Nephron (organoid): ENCODE results near the gene EVC.

Experiments used
- H3K27ac Mint-ChIP-seq, 3 experiments: 2 replicates each; pipeline ENCODE4 v1.8.0; 2020; ENCODE audit warnings: mixed read lengths in 3 of 3, mild to moderate bottlenecking in 2 of 3, moderate library complexity in 1 of 3
- H3K27me3 Mint-ChIP-seq: 2 replicates; pipeline ENCODE4 v1.8.0; 2021; ENCODE audit warnings: low read depth, mild to moderate bottlenecking, moderate library complexity, mixed read lengths
- H3K36me3 Mint-ChIP-seq: 2 replicates; pipeline ENCODE4 v1.8.0; 2020; ENCODE audit warnings: low read depth, mixed read lengths
- H3K4me1 Mint-ChIP-seq: 2 replicates; pipeline ENCODE4 v1.8.0; 2020; ENCODE audit warnings: mixed read lengths
- H3K4me3 Mint-ChIP-seq, 3 experiments: 2 replicates each; pipeline ENCODE4 v1.8.0; 2020; ENCODE audit warnings: mild to moderate bottlenecking in 3 of 3, mixed read lengths in 3 of 3, moderate library complexity in 2 of 3
- H3K9me3 Mint-ChIP-seq: 2 replicates; pipeline ENCODE4 v1.8.0; 2020; ENCODE audit warnings: mixed read lengths
- CTCF ChIP-seq, 3 experiments: fragments of 200-600 bp; sonication (generic); IDR thresholded peaks; one replicate each; pipeline ENCODE4 v1.5.0; 2021; ENCODE audit warnings: antibody characterized with exemption in 3 of 3; ENCODE audit not compliant: unreplicated experiment in 3 of 3

EVC gene

GRCh38 chr4:5823542-5824211 is 112.7 kb downstream of the EVC start:
- no peak for TF ChIP-seq CTCF (IDR thresholded peaks at IDR 0.05; ENCODE audit: unreplicated experiment in 3 of 3)
- peaks cover 86% of the 10 kb centered on the region for H3K36me3 Mint-ChIP-seq
- H3K27ac Mint-ChIP-seq: no peak overlapping the region
- no peaks in the 10 kb centered on the region for H3K27me3 Mint-ChIP-seq
- H3K9me3 Mint-ChIP-seq: no peaks in the 10 kb centered on the region
- H3K4me3 Mint-ChIP-seq: no peak overlapping the region
- peaks cover 6% of the 10 kb centered on the region for H3K4me1 Mint-ChIP-seq

GRCh38 chr4:5824227-5824626 is 113.2 kb downstream of the EVC start:
- no peak for TF ChIP-seq CTCF (IDR thresholded peaks at IDR 0.05; ENCODE audit: unreplicated experiment in 3 of 3)
- Mint-ChIP-seq H3K27me3 (no peaks in the 10 kb centered on the region), H3K4me3 (no peak overlapping the region), H3K4me1 (peaks cover 6% of the 10 kb centered on the region), H3K36me3 (peaks cover 85% of the 10 kb centered on the region), H3K9me3 (no peaks in the 10 kb centered on the region), H3K27ac (no peak overlapping the region)

- no peak overlapping the region for H3K27ac Mint-ChIP-seq
- H3K9me3 Mint-ChIP-seq: no peaks in the 10 kb centered on the region
- H3K4me1 Mint-ChIP-seq: peaks cover 6% of the 10 kb centered on the region
- no peak overlapping the region for H3K4me3 Mint-ChIP-seq
- peak; percentile 15 to 39 (median 39) for TF ChIP-seq CTCF (IDR thresholded peaks at IDR 0.05; ENCODE audit: unreplicated experiment in 3 of 3)
- H3K36me3 Mint-ChIP-seq: peaks cover 85% of the 10 kb centered on the region
- H3K27me3 Mint-ChIP-seq: no peaks in the 10 kb centered on the region
Observed at GRCh38 chr4:5824635-5825034, 113.6 kb downstream of the EVC start.

GRCh38 chr4:5825321-5826041 is 114.5 kb downstream of the EVC start:
- Mint-ChIP-seq H3K4me1 (peaks cover 6% of the 10 kb centered on the region), H3K27me3 (no peaks in the 10 kb centered on the region), H3K4me3 (no peak overlapping the region), H3K27ac (no peak overlapping the region), H3K9me3 (no peaks in the 10 kb centered on the region), H3K36me3 (peaks cover 85% of the 10 kb centered on the region)
- TF ChIP-seq CTCF (IDR thresholded peaks at IDR 0.05; ENCODE audit: unreplicated experiment in 3 of 3): no peak

GRCh38 chr4:5826437-5827107 is 115.6 kb downstream of the EVC start:
- Mint-ChIP-seq H3K9me3 (no peaks in the 10 kb centered on the region), H3K4me1 (peaks cover 6% of the 10 kb centered on the region), H3K36me3 (peaks cover 80% of the 10 kb centered on the region), H3K27ac (no peak overlapping the region), H3K27me3 (no peaks in the 10 kb centered on the region), H3K4me3 (no peak overlapping the region)
- TF ChIP-seq CTCF (IDR thresholded peaks at IDR 0.05; ENCODE audit: unreplicated experiment in 3 of 3): no peak
